ENCODE data around the gene IL11. TPM values are rescaled to one million over a fixed set of nuclear protein-coding genes. Genes with fewer than 3 reads are reported as not detected.

Gene IL11
- total RNA-seq, 4 donors from 2014 or later = 1.6 TPM; not detected in 3

DNA sequence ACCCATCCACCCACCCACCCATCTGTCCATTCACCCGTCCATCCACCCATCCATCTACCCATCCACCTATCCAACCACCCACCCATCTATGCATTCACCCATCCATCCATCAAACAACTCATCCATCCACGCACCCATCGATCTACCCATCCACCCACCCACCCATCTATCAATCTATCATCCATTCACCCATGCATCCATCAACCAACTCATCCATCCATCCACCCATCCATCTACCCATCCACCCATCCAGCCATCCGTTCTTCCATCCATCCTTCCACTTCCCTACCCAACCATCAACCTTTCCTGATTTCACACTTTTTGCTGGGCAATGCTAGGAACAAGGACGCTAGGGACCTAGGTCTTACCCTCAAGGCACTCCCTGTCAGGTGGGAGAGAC is 11.8 kb upstream of the IL11 start:
- Histone ChIP-seq H3K27me3 (no peaks in the 10 kb centered on the region), H3K9me3 (no peaks in the 10 kb centered on the region), H3K4me3 (no peak overlapping the region), H3K27ac (no peak overlapping the region), H3K36me3 (no peaks in the 10 kb centered on the region), H3K4me1 (peaks cover 9 to 15% of the 10 kb centered on the region in 2 donors)
- intact Hi-C loops (cut with DNase I; ENCODE audit: low total_unique reads) = loop anchor here (5.0 kb wide), 1 partner anchor 80 kb away; no protein-coding TSS in a partner anchor
- TF ChIP-seq, protein P1, sequence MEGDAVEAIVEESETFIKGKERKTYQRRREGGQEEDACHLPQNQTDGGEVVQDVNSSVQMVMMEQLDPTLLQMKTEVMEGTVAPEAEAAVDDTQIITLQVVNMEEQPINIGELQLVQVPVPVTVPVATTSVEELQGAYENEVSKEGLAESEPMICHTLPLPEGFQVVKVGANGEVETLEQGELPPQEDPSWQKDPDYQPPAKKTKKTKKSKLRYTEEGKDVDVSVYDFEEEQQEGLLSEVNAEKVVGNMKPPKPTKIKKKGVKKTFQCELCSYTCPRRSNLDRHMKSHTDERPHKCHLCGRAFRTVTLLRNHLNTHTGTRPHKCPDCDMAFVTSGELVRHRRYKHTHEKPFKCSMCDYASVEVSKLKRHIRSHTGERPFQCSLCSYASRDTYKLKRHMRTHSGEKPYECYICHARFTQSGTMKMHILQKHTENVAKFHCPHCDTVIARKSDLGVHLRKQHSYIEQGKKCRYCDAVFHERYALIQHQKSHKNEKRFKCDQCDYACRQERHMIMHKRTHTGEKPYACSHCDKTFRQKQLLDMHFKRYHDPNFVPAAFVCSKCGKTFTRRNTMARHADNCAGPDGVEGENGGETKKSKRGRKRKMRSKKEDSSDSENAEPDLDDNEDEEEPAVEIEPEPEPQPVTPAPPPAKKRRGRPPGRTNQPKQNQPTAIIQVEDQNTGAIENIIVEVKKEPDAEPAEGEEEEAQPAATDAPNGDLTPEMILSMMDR (IDR thresholded peaks at IDR 0.05) = no peak
- no peak for DNase-seq

DNA sequence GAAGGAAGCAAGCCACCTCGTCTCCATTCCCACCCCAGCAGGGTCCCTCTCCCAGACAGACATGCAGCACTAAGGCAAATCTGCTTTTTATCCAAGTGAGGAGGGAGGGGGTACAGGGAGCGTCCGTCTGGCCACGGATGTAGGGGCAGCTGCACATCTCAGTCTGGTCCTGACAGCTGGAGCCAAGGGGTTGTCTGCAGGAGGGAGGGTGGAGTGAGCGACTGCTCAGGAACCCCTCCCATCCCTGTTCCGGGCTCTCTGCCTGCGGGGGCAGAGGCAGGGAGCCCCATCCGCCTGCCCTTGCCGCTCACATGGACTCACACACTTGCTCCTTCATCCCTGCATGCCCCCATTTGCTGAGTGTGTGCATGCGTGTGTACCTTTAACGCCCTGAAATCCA is 8.9 kb upstream of the IL11 start:
- intact Hi-C loops (cut with DNase I; ENCODE audit: low total_unique reads) = no loop called here
- H3K36me3 ChIP-seq = no peaks in the 10 kb centered on the region
- no peaks in the 10 kb centered on the region for H3K9me3 ChIP-seq

DNA sequence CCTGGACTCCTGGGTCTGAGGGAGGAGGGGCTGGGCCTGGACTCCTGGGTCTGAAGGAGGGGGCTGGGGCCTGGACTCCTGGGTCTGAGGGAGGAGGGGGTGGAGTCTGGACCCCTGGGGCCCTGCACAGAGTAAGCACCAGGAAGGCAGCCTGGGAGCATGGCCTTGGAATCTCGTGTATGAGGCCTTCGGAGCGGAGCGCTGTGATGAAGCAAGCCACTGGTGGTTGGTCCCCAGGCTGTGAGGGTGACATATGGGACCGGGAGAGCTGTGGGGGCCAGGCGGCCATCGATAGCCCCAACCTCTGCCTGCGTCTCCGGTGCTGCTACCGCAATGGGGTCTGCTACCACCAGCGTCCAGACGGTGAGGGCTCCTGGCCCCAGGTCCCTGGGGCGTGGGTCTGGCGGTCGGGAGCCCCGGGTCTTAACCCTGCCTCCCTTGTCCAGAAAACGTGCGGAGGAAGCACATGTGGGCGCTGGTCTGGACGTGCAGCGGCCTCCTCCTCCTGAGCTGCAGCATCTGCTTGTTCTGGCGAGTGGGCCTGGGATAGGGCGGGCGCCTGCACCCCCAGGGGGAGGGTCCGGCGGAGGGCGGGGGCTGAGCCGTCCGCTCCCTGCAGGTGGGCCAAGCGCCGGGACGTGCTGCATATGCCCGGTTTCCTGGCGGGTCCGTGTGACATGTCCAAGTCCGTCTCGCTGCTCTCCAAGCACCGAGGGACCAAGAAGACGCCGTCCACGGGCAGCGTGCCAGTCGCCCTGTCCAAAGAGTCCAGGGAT is 7.3 kb upstream of the IL11 start:
- intact Hi-C loops (cut with DNase I; ENCODE audit: low total_unique reads) = no loop called here
- Histone ChIP-seq H3K9me3 (no peaks in the 10 kb centered on the region), H3K27ac (no peak overlapping the region), H3K36me3 (no peaks in the 10 kb centered on the region), H3K4me3 (no peak overlapping the region), H3K27me3 (peaks cover 0 to 16% of the 10 kb centered on the region in 2 donors), H3K4me1 (peaks cover 0 to 3% of the 10 kb centered on the region in 2 donors)
- DNase-seq = no peak
- TF ChIP-seq, protein P1 (IDR thresholded peaks at IDR 0.05) = no peak
- no peak for TF ChIP-seq POLR2A (IDR thresholded peaks at IDR 0.05)

More for the DNA sequence above, 8.9 kb upstream of the IL11 start:
- H3K27ac ChIP-seq = no peak overlapping the region
- DNase-seq = no peak
- H3K4me1 ChIP-seq = peaks cover 4 to 5% of the 10 kb centered on the region in 2 donors
- H3K27me3 ChIP-seq = peaks cover 0 to 16% of the 10 kb centered on the region in 2 donors
- TF ChIP-seq, protein P1 (IDR thresholded peaks at IDR 0.05) = no peak
- TF ChIP-seq POLR2A (IDR thresholded peaks at IDR 0.05) = no peak
- no peak overlapping the region for H3K4me3 ChIP-seq

DNA sequence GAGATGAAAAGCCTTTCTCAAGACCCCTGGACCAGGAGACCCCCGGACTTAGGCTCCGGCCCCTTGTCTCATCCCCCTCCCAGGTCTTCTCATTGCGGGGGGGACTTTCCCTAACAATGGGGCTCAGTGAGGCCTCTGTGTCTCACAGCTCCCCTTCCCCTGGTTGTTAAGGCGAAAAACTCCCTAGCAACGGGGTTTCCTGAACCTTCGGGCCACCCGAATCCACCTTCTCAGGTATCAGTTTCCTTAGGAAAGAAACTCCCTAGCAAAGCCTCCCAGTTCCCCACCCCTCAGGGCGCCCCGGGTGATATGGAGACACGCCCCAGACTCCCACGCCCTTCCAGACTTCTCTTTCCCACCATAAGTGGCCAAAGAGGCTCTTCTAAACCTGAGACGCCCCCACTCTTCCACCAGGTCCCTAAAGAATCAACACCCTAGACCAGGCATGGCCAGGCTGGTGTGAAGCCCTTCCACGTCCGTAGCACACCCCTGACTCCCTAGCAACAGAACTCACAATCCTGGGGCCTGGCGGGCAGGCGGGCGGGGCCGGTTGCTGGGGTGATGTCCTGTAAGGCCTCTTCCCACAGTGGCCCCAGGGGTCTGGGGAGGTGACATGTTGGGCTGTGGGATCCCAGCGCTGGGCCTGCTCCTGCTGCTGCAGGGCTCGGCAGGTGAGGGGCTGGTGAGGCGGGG is 6.1 kb upstream of the IL11 start, which contains the start of gene TMEM190:
Gene TMEM190, plus strand, starts transcription at position 586 of the 693 bp plus-strand sequence. Its CDS starts 28 bp downstream, at position 614.
- peaks cover 0 to 16% of the 10 kb centered on the region in 2 donors for H3K27me3 ChIP-seq
- H3K27ac ChIP-seq = no peak within 1 kb of the TSS
- H3K9me3 ChIP-seq = no peaks in the 10 kb centered on the region
- DNase-seq = no peak
- intact Hi-C loops (cut with DNase I; ENCODE audit: low total_unique reads) = no loop called here
- TF ChIP-seq, protein P1 (IDR thresholded peaks at IDR 0.05) = no peak
- no peak for TF ChIP-seq POLR2A (IDR thresholded peaks at IDR 0.05)
- H3K4me1 ChIP-seq = peaks cover 0 to 3% of the 10 kb centered on the region in 2 donors
- no peaks in the 10 kb centered on the region for H3K36me3 ChIP-seq
- H3K4me3 ChIP-seq = no peak within 1 kb of the TSS
